ENCODE measurements around the gene ANKRD29.
A peak's percentile ranks its signal among the peaks of the same experiment; 100 is the strongest.

Gene ANKRD29

GRCh38 chr18:23585897-23586248 is 76.8 kb downstream of the ANKRD29 start:
- H2BK5ac ChIP-seq (ENCODE audit: low read depth, low read length, poor library complexity) = peak overlapping the region; percentile 77
- peak overlapping the region; percentile 99 for H3K27ac ChIP-seq (ENCODE audit: low read depth, low read length)
- peaks cover 2 to 7% of the 10 kb centered on the region in 2 experiments for H3K4me1 ChIP-seq (ENCODE audit: control insufficient read depth in 1 of 2, insufficient read depth in 2 of 2, low read length in 2 of 2)
- H2BK120ac ChIP-seq (ENCODE audit: insufficient read depth, low read length, poor library complexity) = peak overlapping the region; percentile 99
- H3K4me3 ChIP-seq (ENCODE audit: low read depth, low read length) = peak overlapping the region; percentile 90
- no peaks in the 10 kb centered on the region for H3K27me3 ChIP-seq (ENCODE audit: insufficient read depth, low read length)
- peak overlapping the region; percentile 73 for H4K12ac ChIP-seq (ENCODE audit: low read depth, low read length)
- H3K79me1 ChIP-seq (ENCODE audit: low read length) = peaks cover 9% of the 10 kb centered on the region
- peak overlapping the region; percentile 63 for H2BK12ac ChIP-seq (ENCODE audit: low read length)
- no peak for DNase-seq
- peak overlapping the region; percentile 66 for H2AFZ ChIP-seq (ENCODE audit: insufficient read depth, low read length, poor library complexity)
- peak overlapping the region; percentile 67 for H2AK5ac ChIP-seq (ENCODE audit: low read length)
- H3K14ac ChIP-seq (ENCODE audit: low read length) = peak overlapping the region; percentile 96
- no peaks in the 10 kb centered on the region for H3K9me3 ChIP-seq (ENCODE audit: insufficient read depth, low read depth, low read length)
- peaks cover 10% of the 10 kb centered on the region for H3K79me2 ChIP-seq (ENCODE audit: control insufficient read depth, insufficient read depth, low read length, poor library complexity)
- no CpG with 5 or more reads among the region's 14 CpGs for WGBS (ENCODE audit: extremely low coverage, insufficient coverage, insufficient read length)
- H3K36me3 ChIP-seq (ENCODE audit: control insufficient read depth in 1 of 2, insufficient read depth in 2 of 2, low read length in 2 of 2) = no peaks in the 10 kb centered on the region
- peak overlapping the region; percentile 88 for H3K18ac ChIP-seq (ENCODE audit: low read length)
- H3K23ac ChIP-seq (ENCODE audit: low read length) = no peak overlapping the region
- peak overlapping the region; percentile 68 for H4K8ac ChIP-seq (ENCODE audit: low read depth, low read length)
- H3K9ac ChIP-seq (ENCODE audit: low read length) = peak overlapping the region; percentile 92
- H3K4ac ChIP-seq (ENCODE audit: low read depth, low read length) = peak overlapping the region; percentile 81
- peak overlapping the region; percentile 98 for H4K91ac ChIP-seq (ENCODE audit: low read depth, low read length)
- H3K4me2 ChIP-seq (ENCODE audit: low read length) = peak overlapping the region; percentile 92

DNA sequence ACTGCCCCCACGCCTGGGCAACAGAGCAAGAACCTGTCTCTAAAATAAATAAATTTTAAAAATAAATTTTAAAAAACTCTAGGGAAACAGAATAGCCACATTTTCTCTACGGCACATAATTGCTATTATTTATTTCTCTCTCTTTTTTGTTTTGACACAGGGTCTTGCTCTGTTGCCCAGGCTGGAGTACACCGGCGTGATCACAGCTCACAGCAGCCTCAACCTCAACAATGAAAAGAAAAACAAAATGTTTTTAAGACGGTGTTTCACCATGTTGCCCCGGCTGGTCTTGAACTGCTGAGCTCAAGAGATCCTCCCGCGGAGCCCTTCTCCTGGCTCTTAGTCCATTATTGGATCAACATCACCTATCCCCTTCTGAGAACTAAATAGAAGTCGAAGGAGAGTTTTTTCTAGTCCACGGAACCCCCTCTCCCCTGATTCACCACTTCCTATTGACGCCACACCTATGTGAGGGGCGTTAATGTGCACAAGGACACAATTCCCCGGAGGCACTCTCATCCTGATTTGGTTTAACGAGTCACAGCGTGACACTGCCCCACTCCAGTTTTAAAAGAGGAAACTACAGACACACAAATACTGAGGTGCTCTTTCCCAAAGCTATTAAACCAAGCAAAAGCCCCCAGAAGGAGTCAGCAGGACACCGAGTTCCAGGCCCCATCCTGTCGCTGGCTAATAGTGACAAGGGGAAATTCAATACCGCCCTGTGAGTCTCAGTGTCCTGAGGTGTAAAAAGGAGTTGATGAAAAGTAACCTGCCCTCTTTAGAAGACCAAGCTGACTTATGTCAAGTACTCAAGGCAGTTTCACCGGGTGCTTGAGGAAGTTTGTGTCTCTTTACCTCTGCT is 77.5 kb downstream of the ANKRD29 start:
- H3K27ac ChIP-seq (ENCODE audit: low read depth, low read length) = peak overlapping the region; percentile 99
- no peak overlapping the region for H4K8ac ChIP-seq (ENCODE audit: low read depth, low read length)
- H3K36me3 ChIP-seq (ENCODE audit: control insufficient read depth in 1 of 2, insufficient read depth in 2 of 2, low read length in 2 of 2) = no peaks in the 10 kb centered on the region
- no peak overlapping the region for H2AK5ac ChIP-seq (ENCODE audit: low read length)
- H3K14ac ChIP-seq (ENCODE audit: low read length) = no peak overlapping the region
- H2BK120ac ChIP-seq (ENCODE audit: insufficient read depth, low read length, poor library complexity) = peak overlapping the region; percentile 99
- peak; percentile 12 to 30 for DNase-seq
- H3K4ac ChIP-seq (ENCODE audit: low read depth, low read length) = peak overlapping the region; percentile 86
- H3K23ac ChIP-seq (ENCODE audit: low read length) = no peak overlapping the region
- H4K91ac ChIP-seq (ENCODE audit: low read depth, low read length) = no peak overlapping the region
- H3K27me3 ChIP-seq (ENCODE audit: insufficient read depth, low read length) = no peaks in the 10 kb centered on the region
- peaks cover 9% of the 10 kb centered on the region for H3K79me1 ChIP-seq (ENCODE audit: low read length)
- peak overlapping the region; percentile 90 for H3K4me3 ChIP-seq (ENCODE audit: low read depth, low read length)
- no peak overlapping the region for H2AFZ ChIP-seq (ENCODE audit: insufficient read depth, low read length, poor library complexity)
- WGBS (ENCODE audit: extremely low coverage, insufficient coverage, insufficient read length) = no CpG with 5 or more reads among the region's 19 CpGs
- no peak overlapping the region for H2BK12ac ChIP-seq (ENCODE audit: low read length)
- no peaks in the 10 kb centered on the region for H3K9me3 ChIP-seq (ENCODE audit: insufficient read depth, low read depth, low read length)
- peaks cover 10% of the 10 kb centered on the region for H3K79me2 ChIP-seq (ENCODE audit: control insufficient read depth, insufficient read depth, low read length, poor library complexity)
- H3K18ac ChIP-seq (ENCODE audit: low read length) = no peak overlapping the region
- H3K4me1 ChIP-seq (ENCODE audit: control insufficient read depth in 1 of 2, insufficient read depth in 2 of 2, low read length in 2 of 2) = peaks cover 6 to 13% of the 10 kb centered on the region in 2 experiments
- H3K9ac ChIP-seq (ENCODE audit: low read length) = peak overlapping the region; percentile 92
- H2BK5ac ChIP-seq (ENCODE audit: low read depth, low read length, poor library complexity) = no peak overlapping the region
- H4K12ac ChIP-seq (ENCODE audit: low read depth, low read length) = no peak overlapping the region
- peak overlapping the region; percentile 92 for H3K4me2 ChIP-seq (ENCODE audit: low read length)

GRCh38 chr18:23584019-23584983 is 78.4 kb downstream of the ANKRD29 start:
- H4K8ac ChIP-seq (ENCODE audit: low read depth, low read length) = no peak overlapping the region
- H4K91ac ChIP-seq (ENCODE audit: low read depth, low read length) = no peak overlapping the region
- no peak overlapping the region for H3K23ac ChIP-seq (ENCODE audit: low read length)
- H2AFZ ChIP-seq (ENCODE audit: insufficient read depth, low read length, poor library complexity) = no peak overlapping the region
- no peak overlapping the region for H3K18ac ChIP-seq (ENCODE audit: low read length)
- peaks cover 9% of the 10 kb centered on the region for H3K79me1 ChIP-seq (ENCODE audit: low read length)
- H3K4me2 ChIP-seq (ENCODE audit: low read length) = no peak overlapping the region
- peaks cover 10% of the 10 kb centered on the region for H3K79me2 ChIP-seq (ENCODE audit: control insufficient read depth, insufficient read depth, low read length, poor library complexity)
- H4K12ac ChIP-seq (ENCODE audit: low read depth, low read length) = no peak overlapping the region
- H3K27me3 ChIP-seq (ENCODE audit: insufficient read depth, low read length) = no peaks in the 10 kb centered on the region
- no peak overlapping the region for H2AK5ac ChIP-seq (ENCODE audit: low read length)
- H3K9me3 ChIP-seq (ENCODE audit: insufficient read depth, low read depth, low read length) = no peaks in the 10 kb centered on the region
- H2BK12ac ChIP-seq (ENCODE audit: low read length) = peak overlapping the region; percentile 6
- no peaks in the 10 kb centered on the region for H3K36me3 ChIP-seq (ENCODE audit: control insufficient read depth in 1 of 2, insufficient read depth in 2 of 2, low read length in 2 of 2)
- DNase-seq = no peak
- peaks cover 6 to 13% of the 10 kb centered on the region in 2 experiments for H3K4me1 ChIP-seq (ENCODE audit: control insufficient read depth in 1 of 2, insufficient read depth in 2 of 2, low read length in 2 of 2)
- H2BK5ac ChIP-seq (ENCODE audit: low read depth, low read length, poor library complexity) = no peak overlapping the region
- no peak overlapping the region for H3K27ac ChIP-seq (ENCODE audit: low read depth, low read length)
- no peak overlapping the region for H3K4me3 ChIP-seq (ENCODE audit: low read depth, low read length)
- H3K4ac ChIP-seq (ENCODE audit: low read depth, low read length) = peak overlapping the region; percentile 86
- no CpG with 5 or more reads among the region's 13 CpGs for WGBS (ENCODE audit: extremely low coverage, insufficient coverage, insufficient read length)
- H3K14ac ChIP-seq (ENCODE audit: low read length) = no peak overlapping the region
- H2BK120ac ChIP-seq (ENCODE audit: insufficient read depth, low read length, poor library complexity) = no peak overlapping the region
- no peak overlapping the region for H3K9ac ChIP-seq (ENCODE audit: low read length)

DNA sequence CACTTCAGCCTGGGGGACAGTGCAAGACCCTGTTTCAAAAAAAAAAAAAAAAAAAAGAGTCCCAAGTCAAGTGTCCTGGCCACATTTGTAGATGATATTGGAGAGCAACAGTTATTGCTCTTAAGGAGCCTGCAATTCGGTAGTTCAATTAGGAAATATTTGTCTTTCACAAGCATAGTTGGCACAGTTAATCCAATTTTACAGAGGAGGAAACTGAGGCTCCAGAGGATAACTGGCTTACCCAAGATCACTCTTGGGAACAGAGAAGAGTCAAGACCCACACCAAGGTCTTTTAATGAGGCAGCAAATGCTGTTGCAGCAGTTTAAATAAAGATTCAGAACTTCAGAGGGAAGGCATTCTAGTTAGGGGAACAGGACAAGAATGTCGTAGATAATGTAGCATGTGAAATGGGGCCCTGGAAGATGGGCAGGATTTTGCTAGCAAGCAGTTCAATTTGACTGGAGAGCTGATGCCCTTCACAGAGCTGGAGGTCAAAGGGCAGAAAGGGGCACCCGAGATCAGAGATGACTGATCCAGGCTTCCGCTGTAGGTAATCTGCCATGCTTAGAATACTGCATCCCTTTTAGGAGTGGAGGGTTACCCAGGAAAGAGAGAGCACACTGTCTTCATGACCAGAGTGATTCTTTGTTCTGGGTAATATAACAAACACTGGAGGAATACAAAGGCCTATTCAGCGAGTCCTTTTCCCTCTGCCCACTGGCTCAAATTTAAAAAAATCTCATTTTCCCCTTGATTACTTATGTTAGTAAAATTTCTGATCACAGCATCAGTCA is 79.4 kb downstream of the ANKRD29 start:
- Histone ChIP-seq H3K36me3 (ENCODE audit: control insufficient read depth in 1 of 2, insufficient read depth in 2 of 2, low read length in 2 of 2) (no peaks in the 10 kb centered on the region), H3K4ac (ENCODE audit: low read depth, low read length) (peak overlapping the region; percentile 16), H3K27ac (ENCODE audit: low read depth, low read length) (no peak overlapping the region), H2AFZ (ENCODE audit: insufficient read depth, low read length, poor library complexity) (no peak overlapping the region), H4K8ac (ENCODE audit: low read depth, low read length) (no peak overlapping the region), H3K23ac (ENCODE audit: low read length) (no peak overlapping the region), H2BK5ac (ENCODE audit: low read depth, low read length, poor library complexity) (no peak overlapping the region), H2AK5ac (ENCODE audit: low read length) (no peak overlapping the region), H3K18ac (ENCODE audit: low read length) (no peak overlapping the region), H3K9me3 (ENCODE audit: insufficient read depth, low read depth, low read length) (no peaks in the 10 kb centered on the region), H4K91ac (ENCODE audit: low read depth, low read length) (no peak overlapping the region), H3K4me1 (ENCODE audit: control insufficient read depth in 1 of 2, insufficient read depth in 2 of 2, low read length in 2 of 2) (peaks cover 6 to 13% of the 10 kb centered on the region in 2 experiments), H3K79me2 (ENCODE audit: control insufficient read depth, insufficient read depth, low read length, poor library complexity) (peaks cover 12% of the 10 kb centered on the region), H2BK120ac (ENCODE audit: insufficient read depth, low read length, poor library complexity) (no peak overlapping the region), H3K79me1 (ENCODE audit: low read length) (peaks cover 9% of the 10 kb centered on the region), H2BK12ac (ENCODE audit: low read length) (no peak overlapping the region), H3K4me3 (ENCODE audit: low read depth, low read length) (no peak overlapping the region), H3K27me3 (ENCODE audit: insufficient read depth, low read length) (no peaks in the 10 kb centered on the region), H3K9ac (ENCODE audit: low read length) (no peak overlapping the region), H3K4me2 (ENCODE audit: low read length) (no peak overlapping the region), H4K12ac (ENCODE audit: low read depth, low read length) (no peak overlapping the region), H3K14ac (ENCODE audit: low read length) (no peak overlapping the region)
- DNase-seq = no peak
- no CpG with 5 or more reads among the region's 5 CpGs for whole genome bisulfite sequencing (ENCODE audit: extremely low coverage, insufficient coverage, insufficient read length)
